Measurements from ENCODE around the gene TPPP3.

Gene TPPP3

DNA sequence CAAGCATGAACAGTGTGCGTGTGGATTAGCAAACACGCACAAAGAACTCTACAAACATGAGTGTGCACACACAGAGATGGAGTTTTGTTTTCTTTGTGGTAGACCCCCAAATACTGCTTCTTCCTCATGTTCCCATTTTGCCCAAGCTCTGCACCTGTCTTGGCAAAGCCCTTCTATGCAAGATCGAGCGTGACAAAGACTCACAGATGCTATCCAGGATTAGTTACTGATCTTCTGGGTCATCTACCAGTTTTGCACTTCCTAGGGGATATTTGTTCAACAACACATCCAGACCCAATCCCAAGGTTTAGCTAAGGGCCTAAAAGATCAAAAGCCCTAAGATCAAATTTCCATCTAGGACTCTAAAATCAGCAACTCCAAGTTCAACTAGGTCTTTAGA lies 50.7 kb downstream of the TPPP3 start:
- H3K4me3 ChIP-seq (ENCODE audit: low read length), result no peak overlapping the region
- TF ChIP-seq, protein P1, sequence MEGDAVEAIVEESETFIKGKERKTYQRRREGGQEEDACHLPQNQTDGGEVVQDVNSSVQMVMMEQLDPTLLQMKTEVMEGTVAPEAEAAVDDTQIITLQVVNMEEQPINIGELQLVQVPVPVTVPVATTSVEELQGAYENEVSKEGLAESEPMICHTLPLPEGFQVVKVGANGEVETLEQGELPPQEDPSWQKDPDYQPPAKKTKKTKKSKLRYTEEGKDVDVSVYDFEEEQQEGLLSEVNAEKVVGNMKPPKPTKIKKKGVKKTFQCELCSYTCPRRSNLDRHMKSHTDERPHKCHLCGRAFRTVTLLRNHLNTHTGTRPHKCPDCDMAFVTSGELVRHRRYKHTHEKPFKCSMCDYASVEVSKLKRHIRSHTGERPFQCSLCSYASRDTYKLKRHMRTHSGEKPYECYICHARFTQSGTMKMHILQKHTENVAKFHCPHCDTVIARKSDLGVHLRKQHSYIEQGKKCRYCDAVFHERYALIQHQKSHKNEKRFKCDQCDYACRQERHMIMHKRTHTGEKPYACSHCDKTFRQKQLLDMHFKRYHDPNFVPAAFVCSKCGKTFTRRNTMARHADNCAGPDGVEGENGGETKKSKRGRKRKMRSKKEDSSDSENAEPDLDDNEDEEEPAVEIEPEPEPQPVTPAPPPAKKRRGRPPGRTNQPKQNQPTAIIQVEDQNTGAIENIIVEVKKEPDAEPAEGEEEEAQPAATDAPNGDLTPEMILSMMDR (conservative IDR thresholded peaks at IDR 0.05; ENCODE audit: low read depth, low read length), result no peak
- DNase-seq (ENCODE audit: low read depth), result no peak

DNA sequence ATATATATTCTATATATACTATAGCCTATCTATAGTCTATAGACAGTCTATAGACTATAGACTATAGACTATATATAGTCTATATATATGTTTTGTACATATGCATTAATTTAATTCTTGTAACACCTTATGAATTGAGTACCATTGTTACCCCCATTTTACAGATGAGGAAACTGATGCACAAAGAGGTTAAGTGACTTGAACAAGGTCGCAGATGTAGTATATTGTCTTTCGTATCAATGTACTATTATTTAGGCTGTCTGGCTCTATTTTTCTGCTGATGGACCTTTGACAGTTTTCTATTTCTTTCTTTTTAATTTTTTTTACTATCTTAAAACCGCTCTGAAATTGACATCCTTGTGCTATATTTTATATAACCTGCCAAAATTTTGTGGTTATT lies 52.0 kb downstream of the TPPP3 start:
- TF ChIP-seq, protein P1 (conservative IDR thresholded peaks at IDR 0.05; ENCODE audit: low read depth, low read length), result no peak

More for the DNA sequence above, 52.0 kb downstream of the TPPP3 start:
- H3K4me3 ChIP-seq (ENCODE audit: low read length), result no peak overlapping the region
- no peak for DNase-seq (ENCODE audit: low read depth)
